ENCODE measurements around the gene MEI1.

DNA sequence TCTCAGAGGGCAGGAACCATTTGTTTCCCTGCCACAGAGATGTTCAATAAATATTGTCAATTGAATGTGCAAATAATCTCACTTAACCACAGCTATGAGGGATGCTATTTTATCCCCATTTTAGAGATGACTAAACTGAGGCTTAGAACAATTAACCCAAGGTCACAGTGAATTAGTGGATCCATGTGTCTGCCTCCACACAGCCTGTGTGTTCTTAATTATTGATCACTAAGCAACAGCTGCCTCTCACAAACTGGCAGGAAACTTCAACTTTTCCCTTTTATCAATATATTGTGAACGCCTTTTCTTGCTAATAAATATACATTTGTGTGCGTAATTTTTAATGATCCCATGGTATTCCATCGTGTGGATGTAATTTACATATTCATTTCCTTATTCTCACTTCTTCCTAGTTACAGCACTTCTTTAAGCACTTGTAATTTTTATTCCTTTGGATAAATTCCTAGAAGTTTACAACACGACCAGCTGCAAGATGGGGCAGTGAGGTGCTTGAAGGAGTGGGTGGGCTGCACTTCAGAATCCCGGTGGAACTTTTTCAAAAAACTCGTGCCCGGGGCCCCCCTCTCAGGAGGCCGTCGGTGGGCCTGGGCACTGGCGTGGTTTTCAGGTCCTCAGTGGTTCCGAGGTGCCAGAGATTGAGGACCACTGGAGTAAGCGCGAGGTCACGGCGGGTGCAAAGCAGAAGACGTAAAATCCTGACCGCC is 132.7 kb downstream of the MEI1 start:
- TF ChIP-seq CTCF (IDR thresholded peaks at IDR 0.05) (no peak), POLR2A (IDR thresholded peaks at IDR 0.05) (no peak)

All from testis (tissue), 2 donors.